HUES48 (cell line): Measurements from ENCODE around the gene CHGA.

ENCODE experiments used
- H3K27ac ChIP-seq: one replicate; pipeline ENCODE4 v1.7.0; 2013; ENCODE audit warnings: low read depth, low read length, inconsistent platforms
- H3K27me3 ChIP-seq: 2 replicates; pipeline ENCODE4 v1.6.1; 2013; ENCODE audit warnings: mild to moderate bottlenecking, low read length; ENCODE audit not compliant: control insufficient read depth, insufficient read depth
- H3K36me3 ChIP-seq: 2 replicates; pipeline ENCODE4 v1.6.1; 2013; ENCODE audit warnings: low read length; ENCODE audit not compliant: control insufficient read depth, insufficient read depth
- H3K4me1 ChIP-seq: 2 replicates; pipeline ENCODE4 v1.6.1; 2013; ENCODE audit warnings: mild to moderate bottlenecking, low read length; ENCODE audit not compliant: control insufficient read depth, insufficient read depth
- H3K4me3 ChIP-seq: 2 replicates; pipeline ENCODE4 v1.5.1; 2013; ENCODE audit warnings: mild to moderate bottlenecking, low read depth, low read length
- H3K9ac ChIP-seq: 2 replicates; pipeline ENCODE4 v1.6.1; 2013; ENCODE audit warnings: mild to moderate bottlenecking, low read depth, low read length, moderate library complexity
- H3K9me3 ChIP-seq: 2 replicates; pipeline ENCODE4 v1.6.1; 2013; ENCODE audit warnings: low read length; ENCODE audit not compliant: control insufficient read depth, insufficient read depth

Gene CHGA

DNA sequence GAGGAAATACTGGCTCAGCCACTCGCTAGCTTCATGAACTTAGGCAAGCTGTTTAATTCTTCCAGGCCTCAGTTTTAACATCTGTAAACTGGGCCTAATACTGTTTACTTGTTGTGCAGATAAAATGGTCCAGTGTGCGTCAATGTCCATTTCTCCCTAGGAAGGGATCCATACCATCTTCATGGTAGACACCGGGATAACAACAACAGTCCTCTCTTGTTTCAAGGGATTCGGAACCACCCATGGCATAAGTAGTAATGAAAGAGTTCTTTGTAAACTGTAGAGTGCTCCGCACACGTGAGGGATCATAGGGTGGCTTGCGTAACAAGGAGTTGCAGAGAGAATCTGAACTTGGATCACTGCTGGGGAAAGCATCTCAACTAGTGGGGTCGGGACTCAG lies 17.3 kb upstream of the CHGA start:
- Histone ChIP-seq H3K4me3 (no peak overlapping the region), H3K9ac (no peak overlapping the region), H3K27ac (no peak overlapping the region), H3K9me3 (no peaks in the 10 kb centered on the region), H3K36me3 (no peaks in the 10 kb centered on the region), H3K27me3 (peaks cover 7% of the 10 kb centered on the region; the same call in 1 of the 2 replicates), H3K4me1 (no peaks in the 10 kb centered on the region)

DNA sequence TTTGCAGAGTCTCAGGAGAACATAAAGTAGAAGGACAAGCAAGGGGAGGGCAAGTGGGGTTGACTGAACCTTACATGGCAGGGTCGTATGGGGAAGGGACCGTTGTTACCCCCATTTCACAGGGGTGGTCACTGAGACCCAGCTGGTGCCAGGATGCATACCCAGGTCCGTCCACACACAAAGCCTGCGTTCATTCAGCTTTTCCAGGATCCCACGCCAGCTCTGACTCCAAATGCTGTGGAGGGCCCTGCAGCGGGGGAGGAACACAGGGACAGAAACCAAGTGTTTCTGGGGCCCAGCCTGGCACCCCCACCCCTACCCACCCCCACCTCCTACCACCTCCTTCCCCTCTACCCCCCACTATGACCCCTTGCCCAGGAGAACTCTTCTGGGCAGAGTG lies 16.5 kb upstream of the CHGA start:
- Histone ChIP-seq H3K36me3 (no peaks in the 10 kb centered on the region), H3K27me3 (peaks cover 7% of the 10 kb centered on the region; the same call in 1 of the 2 replicates), H3K4me1 (no peaks in the 10 kb centered on the region), H3K9me3 (no peaks in the 10 kb centered on the region), H3K4me3 (no peak overlapping the region), H3K27ac (no peak overlapping the region), H3K9ac (no peak overlapping the region)

DNA sequence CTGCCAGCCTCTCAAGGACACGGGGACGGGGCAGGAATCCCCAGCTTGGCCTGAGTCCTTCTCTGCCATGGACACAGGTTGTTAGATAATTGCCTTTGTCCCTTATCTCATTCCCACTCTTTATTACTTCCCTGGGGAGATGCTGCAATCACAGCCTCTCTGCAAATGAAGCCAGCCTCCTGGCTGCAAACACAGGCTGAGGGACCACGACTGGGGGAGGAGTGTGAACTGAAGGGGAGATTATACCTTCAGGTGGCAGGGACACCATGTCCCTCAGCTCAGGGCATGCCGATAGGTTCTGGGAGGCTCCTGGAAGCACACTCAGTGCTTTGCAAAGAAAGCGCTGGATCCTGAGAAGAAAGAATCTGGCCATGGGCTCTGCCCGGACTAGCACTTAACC lies 16.1 kb upstream of the CHGA start:
- no peaks in the 10 kb centered on the region for H3K4me1 ChIP-seq
- peaks cover 7% of the 10 kb centered on the region; the same call in 1 of the 2 replicates for H3K27me3 ChIP-seq
- no peaks in the 10 kb centered on the region for H3K36me3 ChIP-seq
- no peak overlapping the region for H3K9ac ChIP-seq
- H3K9me3 ChIP-seq, result no peaks in the 10 kb centered on the region
- H3K27ac ChIP-seq, result no peak overlapping the region
- no peak overlapping the region for H3K4me3 ChIP-seq

DNA sequence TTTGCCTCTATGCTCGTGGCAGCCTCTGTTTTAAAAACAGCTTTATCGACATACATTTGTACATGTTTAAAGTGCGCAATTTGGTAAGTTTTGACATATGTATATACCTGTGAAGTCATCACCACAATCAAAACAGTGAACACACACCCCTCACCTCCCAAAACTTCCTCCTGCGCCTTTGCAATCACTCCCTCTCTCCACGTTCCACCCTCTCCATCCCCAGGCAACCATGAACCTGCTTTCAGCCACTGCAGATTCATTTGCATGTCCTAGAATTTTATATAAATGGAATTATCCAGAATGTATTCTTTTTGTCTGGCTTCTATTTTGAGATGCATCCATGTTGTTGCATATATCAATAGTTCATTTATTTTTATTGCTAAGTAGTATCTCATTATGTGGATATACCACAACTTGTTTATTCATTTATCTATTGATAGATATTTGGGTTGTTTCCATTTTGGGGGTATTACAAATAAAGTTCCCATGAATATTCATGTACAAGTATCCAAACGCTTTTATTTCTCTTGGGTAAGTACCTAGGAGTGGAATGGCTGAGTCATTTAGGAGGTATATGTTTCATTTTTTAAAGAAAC lies 15.5 kb upstream of the CHGA start:
- Histone ChIP-seq H3K4me3 (no peak overlapping the region), H3K36me3 (no peaks in the 10 kb centered on the region), H3K27ac (no peak overlapping the region), H3K9me3 (no peaks in the 10 kb centered on the region), H3K4me1 (no peaks in the 10 kb centered on the region), H3K9ac (no peak overlapping the region), H3K27me3 (peaks cover 2% of the 10 kb centered on the region; the same call in 1 of the 2 replicates)

DNA sequence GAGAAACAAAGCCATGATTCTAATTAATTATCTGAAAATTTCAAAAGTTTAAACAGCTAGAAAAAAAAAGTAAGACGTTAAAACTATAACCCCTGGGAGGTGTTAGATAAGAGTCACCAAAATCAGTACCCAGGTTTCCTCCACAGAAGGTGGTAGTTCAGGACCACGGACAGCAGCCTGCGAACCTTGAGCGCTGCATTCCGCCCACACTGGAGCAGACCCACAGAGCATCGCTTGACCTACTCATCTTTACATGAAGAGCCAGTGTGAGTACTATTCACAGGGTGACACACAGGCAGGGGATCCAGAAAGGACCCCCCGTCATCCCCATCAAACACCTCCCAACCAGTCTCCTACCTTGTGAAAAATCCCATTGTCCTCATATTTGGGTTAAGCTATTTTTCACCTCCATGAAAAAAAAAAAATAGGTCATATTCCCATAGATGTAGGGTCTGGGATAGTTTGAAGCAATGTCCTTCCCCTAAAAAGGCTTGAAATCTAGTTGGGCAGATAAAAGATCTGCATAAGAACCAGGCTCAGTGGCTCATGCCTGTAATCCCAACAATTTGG lies 8.8 kb upstream of the CHGA start:
- Histone ChIP-seq H3K27me3 (peaks cover 9% of the 10 kb centered on the region; the same call in 1 of the 2 replicates), H3K4me1 (no peaks in the 10 kb centered on the region), H3K36me3 (no peaks in the 10 kb centered on the region), H3K9ac (no peak overlapping the region), H3K9me3 (0 out of 2 replicates have a peak, but pooled peaks cover 5% of the 10 kb centered on the region), H3K27ac (no peak overlapping the region), H3K4me3 (no peak overlapping the region)

DNA sequence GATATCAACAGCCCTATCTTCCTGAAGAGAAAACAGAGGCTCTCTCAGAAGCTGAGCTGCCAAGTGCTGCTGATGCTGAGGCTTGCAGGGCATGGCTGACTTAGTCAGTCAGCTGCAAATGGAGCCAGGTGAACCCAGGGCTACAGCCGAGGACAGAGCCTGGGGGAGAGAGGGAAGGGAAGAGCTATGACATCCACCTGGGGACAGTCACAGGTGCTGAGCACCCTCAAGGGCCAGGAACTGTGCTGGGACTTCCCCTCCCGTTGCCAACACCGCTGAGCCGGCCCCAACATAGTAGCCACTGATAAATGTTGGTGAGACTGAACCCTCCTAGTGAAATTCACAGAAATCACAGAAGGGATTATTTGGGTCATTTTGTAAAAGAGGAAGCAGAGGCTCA lies 6.7 kb upstream of the CHGA start:
- Histone ChIP-seq H3K27me3 (peaks cover 9% of the 10 kb centered on the region; the same call in 1 of the 2 replicates), H3K4me1 (no peaks in the 10 kb centered on the region), H3K9ac (no peak overlapping the region), H3K36me3 (no peaks in the 10 kb centered on the region), H3K4me3 (no peak overlapping the region), H3K9me3 (0 out of 2 replicates have a peak, but pooled peaks cover 5% of the 10 kb centered on the region), H3K27ac (no peak overlapping the region)

DNA sequence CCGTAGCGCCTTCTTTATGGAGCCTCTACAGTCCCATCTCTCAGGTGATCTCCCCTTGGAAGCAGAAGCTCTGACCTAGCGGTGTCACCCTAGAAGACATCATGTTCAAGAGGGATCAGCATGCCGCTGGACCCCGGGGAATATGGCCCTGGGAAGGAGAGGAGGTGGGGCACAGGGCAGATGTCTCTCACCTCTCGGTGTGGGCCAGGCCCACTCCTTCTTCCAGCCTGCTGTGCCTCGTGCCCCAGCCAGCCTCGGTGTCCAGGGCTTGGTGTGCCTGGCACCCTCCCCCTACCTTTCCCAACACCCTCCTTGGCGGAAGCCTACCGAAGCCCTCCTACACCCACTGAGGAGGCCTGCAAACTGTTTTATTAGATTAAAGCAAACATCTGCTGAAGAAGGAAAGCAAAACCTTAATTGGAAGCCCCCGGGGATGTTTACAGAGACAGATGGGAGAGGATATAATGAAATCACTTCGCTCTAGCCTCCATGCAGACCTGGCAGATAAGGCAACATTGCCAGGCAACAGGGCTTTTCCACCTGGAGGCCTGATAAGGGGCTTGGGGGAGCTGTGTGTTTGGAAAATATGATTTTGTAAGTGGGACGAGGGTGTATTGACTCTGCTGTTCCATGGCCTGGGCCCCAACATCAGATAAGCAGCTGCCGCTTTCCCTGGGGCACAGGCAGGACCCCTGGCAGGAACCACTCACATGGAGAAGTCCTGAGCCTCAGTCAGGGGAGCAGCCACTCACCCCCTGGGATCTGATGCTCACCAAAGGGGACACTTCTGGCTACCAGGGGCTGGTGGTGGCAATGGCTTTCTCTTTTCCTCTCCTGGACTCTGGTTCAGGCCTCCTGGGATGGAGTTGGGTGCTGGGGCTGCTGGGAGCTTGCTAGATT lies 5.7 kb upstream of the CHGA start:
- H3K9ac ChIP-seq, result no peak overlapping the region
- no peak overlapping the region for H3K27ac ChIP-seq
- no peaks in the 10 kb centered on the region for H3K36me3 ChIP-seq
- no peak overlapping the region for H3K4me3 ChIP-seq
- H3K4me1 ChIP-seq, result no peaks in the 10 kb centered on the region
- peaks cover 17% of the 10 kb centered on the region for H3K27me3 ChIP-seq
- 0 out of 2 replicates have a peak, but pooled peaks cover 5% of the 10 kb centered on the region for H3K9me3 ChIP-seq

DNA sequence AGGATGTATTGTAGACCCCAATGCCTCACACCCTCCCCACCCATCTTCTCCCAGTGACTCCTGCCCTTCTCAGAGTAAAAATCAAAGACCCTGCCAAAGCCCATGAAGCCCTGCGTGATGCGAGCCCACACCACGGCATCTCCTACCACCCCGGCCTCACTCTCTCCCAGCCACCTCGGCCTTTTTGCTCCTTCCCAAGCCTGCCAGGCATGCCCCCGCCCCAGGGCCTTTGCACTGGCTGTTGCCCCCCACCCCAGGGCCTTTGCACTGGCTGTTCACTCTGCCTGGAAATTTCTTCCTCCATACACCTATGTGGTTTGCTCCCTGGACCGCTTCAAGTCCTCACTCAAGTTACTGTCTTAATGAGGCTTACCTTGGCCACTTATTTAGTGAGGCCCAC lies 5.0 kb upstream of the CHGA start:
- H3K27me3 ChIP-seq, result peaks cover 20% of the 10 kb centered on the region

DNA sequence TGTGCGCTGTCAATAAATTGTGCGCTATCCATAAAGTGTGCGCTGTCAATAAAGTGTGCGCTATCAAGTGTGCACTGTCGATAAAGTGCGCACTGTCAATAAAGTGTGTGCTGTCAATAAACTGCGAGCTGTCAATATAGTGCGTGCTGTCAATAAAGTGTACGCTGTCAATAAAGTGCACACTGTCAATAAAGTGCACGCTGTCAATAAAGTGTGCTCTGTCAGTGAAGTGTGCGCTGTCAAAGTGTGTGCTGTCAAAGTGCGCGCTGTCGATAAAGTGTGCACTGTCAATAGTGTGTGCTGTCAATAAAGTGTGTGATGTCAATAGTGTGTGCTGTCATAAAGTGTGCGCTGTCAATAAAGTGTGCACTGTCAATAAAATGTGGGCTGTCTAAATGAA lies 2.9 kb upstream of the CHGA start:
- Histone ChIP-seq H3K27me3 (peaks cover 18% of the 10 kb centered on the region), H3K4me1 (peaks cover 8% of the 10 kb centered on the region; the same call in 1 of the 2 replicates), H3K27ac (no peak overlapping the region), H3K9ac (no peak overlapping the region), H3K9me3 (no peaks in the 10 kb centered on the region), H3K36me3 (no peaks in the 10 kb centered on the region), H3K4me3 (no peak overlapping the region)

More for the DNA sequence above, 5.0 kb upstream of the CHGA start:
- no peaks in the 10 kb centered on the region for H3K36me3 ChIP-seq
- no peaks in the 10 kb centered on the region for H3K4me1 ChIP-seq
- H3K9ac ChIP-seq, result no peak overlapping the region
- 0 out of 2 replicates have a peak, but pooled peaks cover under 1% of the 10 kb centered on the region for H3K9me3 ChIP-seq
- no peak overlapping the region for H3K27ac ChIP-seq
- no peak overlapping the region for H3K4me3 ChIP-seq

DNA sequence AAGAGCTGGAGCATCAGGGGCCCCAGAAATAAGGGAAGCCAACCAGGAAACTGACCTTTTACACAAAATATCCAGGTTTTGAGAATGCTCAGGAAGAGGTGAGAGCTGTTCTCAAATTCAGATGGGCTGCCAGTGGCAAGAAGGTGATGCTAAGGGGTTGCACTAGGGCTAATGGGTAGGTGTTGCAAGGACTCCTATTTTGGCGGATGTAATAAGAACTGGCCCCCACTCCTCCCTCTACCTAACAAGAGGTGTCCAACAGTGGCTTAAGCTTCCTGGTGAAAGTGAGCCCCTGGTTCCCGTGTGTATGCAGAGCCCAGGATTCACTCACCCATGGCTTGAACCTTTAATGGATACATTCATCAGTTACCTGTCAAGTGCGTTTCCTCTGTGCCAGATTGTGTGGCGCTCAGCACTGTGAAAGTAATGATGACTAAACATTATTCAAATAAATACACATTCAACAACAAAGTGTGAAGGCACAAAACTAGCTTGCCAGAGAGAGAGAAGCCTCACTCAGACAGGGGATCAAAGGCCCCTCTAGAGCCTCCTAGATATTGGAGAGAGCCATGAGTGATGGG lies 705 bp upstream of the CHGA start:
- Histone ChIP-seq H3K9me3 (no peaks in the 10 kb centered on the region), H3K27me3 (peaks cover 11% of the 10 kb centered on the region), H3K9ac (no peak overlapping the region), H3K4me1 (peaks cover 8% of the 10 kb centered on the region; the same call in 1 of the 2 replicates), H3K27ac (no peak overlapping the region), H3K4me3 (peak overlapping the region; percentile 69), H3K36me3 (no peaks in the 10 kb centered on the region)
